WTC11 (cell line): ENCODE results near the gene KAZALD1. TPM values are rescaled to one million over a fixed set of nuclear protein-coding genes. Genes with fewer than 3 reads are reported as not detected.

Source experiments
- ATAC-seq: fragments of 200-7000 bp; cut with Tn5 transposase; 2 replicates; pipeline ENCODE4 v1.10.0; 2021; ENCODE audit warnings: mild to moderate bottlenecking, moderate library complexity
- CTCF ChIA-PET: fragments of 300-600 bp; sonication (Branson Sonifier 250); formaldehyde crosslinking; loops from one replicate; lab custom pipeline; 2021; ENCODE audit warnings: antibody characterized with exemption; lab: Charles Lee
- POLR2A ChIA-PET: fragments of 350-600 bp; sonication (Branson Sonifier 250); formaldehyde crosslinking; loops from one replicate; lab custom pipeline; 2021; ENCODE audit warnings: antibody characterized with exemption; lab: Charles Lee
- DNase-seq: peaks from one replicate; pipeline ENCODE4 v3.0.0; 2021; ENCODE audit warnings: low spot score
- H3K27ac Mint-ChIP-seq: 2 replicates; pipeline ENCODE4 v1.8.0; 2021; ENCODE audit warnings: mixed read lengths
- H3K27me3 Mint-ChIP-seq: 2 replicates; pipeline ENCODE4 v1.8.0; 2021; ENCODE audit warnings: low read depth, mild to moderate bottlenecking, moderate library complexity, mixed read lengths
- H3K36me3 Mint-ChIP-seq: 2 replicates; pipeline ENCODE4 v1.8.0; 2021; ENCODE audit warnings: mixed read lengths
- H3K4me1 Mint-ChIP-seq: 2 replicates; pipeline ENCODE4 v1.8.0; 2022; ENCODE audit warnings: mixed read lengths
- H3K4me3 Mint-ChIP-seq: 2 replicates; pipeline ENCODE4 v1.8.0; 2021; ENCODE audit warnings: mild to moderate bottlenecking, moderate library complexity, mixed read lengths
- H3K9me3 Mint-ChIP-seq: 2 replicates; pipeline ENCODE4 v1.8.0; 2021; ENCODE audit warnings: mixed read lengths
- ESRRA ChIP-seq: sonication (generic); formaldehyde crosslinking; IDR thresholded peaks from 2 replicates; pipeline ENCODE4 v1.8.1; 2022; ENCODE audit warnings: mild to moderate bottlenecking, missing genetic modification reagents, borderline replicate concordance
- FOXP1 ChIP-seq: sonication (generic); formaldehyde crosslinking; IDR thresholded peaks from 2 replicates; pipeline ENCODE4 v1.8.0; 2022; ENCODE audit warnings: missing genetic modification reagents, mild to moderate bottlenecking, moderate library complexity, borderline replicate concordance
- MLX ChIP-seq: sonication (generic); formaldehyde crosslinking; IDR thresholded peaks from 2 replicates; pipeline ENCODE4 v1.8.1; 2023; ENCODE audit warnings: mild to moderate bottlenecking, missing genetic modification reagents, moderate library complexity
- NR3C1 ChIP-seq: sonication (generic); formaldehyde crosslinking; conservative IDR thresholded peaks from 2 replicates; pipeline ENCODE4 v1.8.1; 2023; ENCODE audit warnings: low read depth, mild to moderate bottlenecking, missing genetic modification reagents
- PREB ChIP-seq: sonication (generic); formaldehyde crosslinking; IDR thresholded peaks from 2 replicates; pipeline ENCODE4 v1.8.1; 2022; ENCODE audit warnings: mild to moderate bottlenecking, missing genetic modification reagents, moderate library complexity, borderline replicate concordance
- ZBTB43 ChIP-seq: sonication (generic); formaldehyde crosslinking; IDR thresholded peaks from 2 replicates; pipeline ENCODE4 v1.8.1; 2023; ENCODE audit warnings: mild to moderate bottlenecking, missing genetic modification reagents
- ZMAT4 ChIP-seq: fragments of 250-450 bp; sonication (Bioruptor Pico); IDR thresholded peaks from 2 replicates; pipeline ENCODE4 v1.9.0; 2021; ENCODE audit warnings: mild to moderate bottlenecking
- ZNF121 ChIP-seq: sonication (generic); formaldehyde crosslinking; IDR thresholded peaks from 2 replicates; pipeline ENCODE4 v1.8.0; 2023; ENCODE audit warnings: missing genetic modification reagents
- ZNF263 ChIP-seq: sonication (generic); formaldehyde crosslinking; IDR thresholded peaks from 2 replicates; pipeline ENCODE4 v1.8.1; 2022; ENCODE audit warnings: low read depth, mild to moderate bottlenecking, moderate library complexity, missing genetic modification reagents
- ZNF423 ChIP-seq: fragments of 250-450 bp; sonication (Bioruptor Pico); IDR thresholded peaks from 2 replicates; pipeline ENCODE4 v2.1.2; 2022; ENCODE audit warnings: mild to moderate bottlenecking, moderate library complexity
- total RNA-seq: library from RNA; stranded (reverse); gene quantifications from 3 replicates; pipeline ENCODE4 v1.2.3, GENCODE V29; 2021
- TF ChIP-seq, protein P1 (sequence below): sonication (generic); formaldehyde crosslinking; IDR thresholded peaks from 2 replicates; pipeline ENCODE4 v1.8.0; 2023; ENCODE audit warnings: mild to moderate bottlenecking, missing genetic modification reagents

Gene KAZALD1
- total RNA-seq, 1 experiment from 2014 or later: 19.2 TPM

- TF ChIP-seq, protein P1, sequence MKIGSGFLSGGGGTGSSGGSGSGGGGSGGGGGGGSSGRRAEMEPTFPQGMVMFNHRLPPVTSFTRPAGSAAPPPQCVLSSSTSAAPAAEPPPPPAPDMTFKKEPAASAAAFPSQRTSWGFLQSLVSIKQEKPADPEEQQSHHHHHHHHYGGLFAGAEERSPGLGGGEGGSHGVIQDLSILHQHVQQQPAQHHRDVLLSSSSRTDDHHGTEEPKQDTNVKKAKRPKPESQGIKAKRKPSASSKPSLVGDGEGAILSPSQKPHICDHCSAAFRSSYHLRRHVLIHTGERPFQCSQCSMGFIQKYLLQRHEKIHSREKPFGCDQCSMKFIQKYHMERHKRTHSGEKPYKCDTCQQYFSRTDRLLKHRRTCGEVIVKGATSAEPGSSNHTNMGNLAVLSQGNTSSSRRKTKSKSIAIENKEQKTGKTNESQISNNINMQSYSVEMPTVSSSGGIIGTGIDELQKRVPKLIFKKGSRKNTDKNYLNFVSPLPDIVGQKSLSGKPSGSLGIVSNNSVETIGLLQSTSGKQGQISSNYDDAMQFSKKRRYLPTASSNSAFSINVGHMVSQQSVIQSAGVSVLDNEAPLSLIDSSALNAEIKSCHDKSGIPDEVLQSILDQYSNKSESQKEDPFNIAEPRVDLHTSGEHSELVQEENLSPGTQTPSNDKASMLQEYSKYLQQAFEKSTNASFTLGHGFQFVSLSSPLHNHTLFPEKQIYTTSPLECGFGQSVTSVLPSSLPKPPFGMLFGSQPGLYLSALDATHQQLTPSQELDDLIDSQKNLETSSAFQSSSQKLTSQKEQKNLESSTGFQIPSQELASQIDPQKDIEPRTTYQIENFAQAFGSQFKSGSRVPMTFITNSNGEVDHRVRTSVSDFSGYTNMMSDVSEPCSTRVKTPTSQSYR (CRISPR knock-in tag): 0 out of 2 replicates have a peak, but pooled peaks have one; percentile 48
- TF ChIP-seq FOXP1 (CRISPR knock-in tag): no peak; the same call in 1 of the 2 replicates
- peak; percentile 93 for TF ChIP-seq ZNF423
These were observed 43.0 kb upstream of the KAZALD1 start (continued) for GRCh38 chr10:101018600-101019439.

GRCh38 chr10:101019440-101019703, 42.4 kb upstream of the KAZALD1 start:
- Mint-ChIP-seq H3K27ac (no peak overlapping the region), H3K36me3 (no peaks in the 10 kb centered on the region), H3K4me3 (peak overlapping the region; percentile 38; the same call in 1 of the 2 replicates), H3K4me1 (peaks cover 11% of the 10 kb centered on the region), H3K27me3 (peaks cover 60% of the 10 kb centered on the region), H3K9me3 (no peaks in the 10 kb centered on the region)
- TF ChIP-seq ESRRA (CRISPR knock-in tag) (no peak), ZNF121 (CRISPR knock-in tag) (no peak), PREB (CRISPR knock-in tag) (no peak), NR3C1 (CRISPR knock-in tag) (no peak)
- DNase-seq (no peak), ATAC-seq (no peak)
- CTCF ChIA-PET: interaction anchor here (0.6 to 6.7 kb wide), 34 partner anchors 8 to 570 kb away, joined by 3 to 277 read pairs (median 5); partner anchors contain the start of genes KAZALD1, LZTS2, PDZD7 and SEMA4G
- POLR2A ChIA-PET: interaction anchor here (1.1 kb wide), 1 partner anchor 23 kb away, joined by 3 read pairs; no protein-coding TSS in a partner anchor

GRCh38 chr10:101020427-101021075, 41.2 kb upstream of the KAZALD1 start:
- Mint-ChIP-seq H3K36me3 (no peaks in the 10 kb centered on the region), H3K27me3 (peaks cover 49% of the 10 kb centered on the region), H3K4me3 (no peak overlapping the region), H3K9me3 (no peaks in the 10 kb centered on the region), H3K4me1 (peaks cover 11% of the 10 kb centered on the region), H3K27ac (no peak overlapping the region)
- DNase-seq (no peak), ATAC-seq (no peak)
- POLR2A ChIA-PET: interaction anchor here (0.6 kb wide), 1 partner anchor 941 kb away, joined by 5 read pairs; no protein-coding TSS in a partner anchor
- CTCF ChIA-PET: interaction anchor here (1.2 to 4.3 kb wide), 3 partner anchors 9 to 75 kb away, joined by 3 to 41 read pairs (median 15); partner anchors contain the start of gene KAZALD1
- no peak for TF ChIP-seq ZMAT4
- TF ChIP-seq ZNF263 (CRISPR knock-in tag): no peak
- TF ChIP-seq ZBTB43 (CRISPR knock-in tag): no peak
- TF ChIP-seq MLX: no peak
